Measurements from ENCODE around the gene SPRR4.

SPRR4 gene, protein sequence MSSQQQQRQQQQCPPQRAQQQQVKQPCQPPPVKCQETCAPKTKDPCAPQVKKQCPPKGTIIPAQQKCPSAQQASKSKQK

DNA sequence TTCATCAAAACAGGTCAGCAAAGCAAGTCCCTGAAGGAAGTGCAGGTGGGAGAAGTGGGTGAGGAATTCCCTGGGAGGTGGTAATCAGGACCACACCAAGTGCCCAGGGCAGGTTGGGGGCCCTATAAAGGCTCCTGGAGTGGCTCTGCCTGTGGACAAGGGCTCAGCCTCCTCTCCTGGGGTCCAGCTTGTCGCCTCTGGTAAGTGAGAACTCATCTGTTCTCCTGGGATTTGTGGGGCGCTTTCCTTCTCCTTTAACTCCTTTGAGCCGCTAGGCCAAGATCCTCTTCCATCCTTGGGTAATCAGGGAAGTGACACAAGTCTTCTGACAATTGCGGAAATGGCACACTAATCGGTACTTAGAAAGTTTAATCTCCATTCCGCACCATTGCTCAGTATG is at the start of gene SPRR4:
Gene SPRR4 (plus strand): TSS at position 154 of the 400 bp plus-strand sequence. CDS start 1,243 bp downstream, outside the sequence.
- no peak for FAIRE-seq

DNA sequence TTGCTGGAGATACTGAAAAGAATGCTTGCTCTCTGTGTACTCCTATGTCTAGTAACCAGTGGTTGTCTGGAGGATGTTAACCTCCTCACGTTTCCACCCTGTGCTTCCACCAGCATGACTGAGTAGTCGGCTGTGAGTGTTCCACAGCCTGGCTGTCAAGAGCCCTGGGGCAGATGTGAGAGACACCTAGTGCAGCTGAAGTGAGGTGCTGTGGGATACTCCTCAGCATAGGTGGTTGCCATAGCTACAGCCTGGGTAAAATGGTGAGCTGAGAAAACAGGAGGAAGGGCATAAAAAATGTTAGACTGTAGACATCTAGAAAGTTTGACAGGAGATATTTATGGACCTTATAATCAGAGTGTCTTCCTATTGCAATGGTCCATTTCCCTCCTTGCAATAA is 46.3 kb upstream of the SPRR4 start:
- no peak for DNase-seq (ENCODE audit: low spot score)
- no peak for FAIRE-seq

More for the DNA sequence above, at the start of gene SPRR4:
- DNase-seq (ENCODE audit: low spot score) = no peak

DNA sequence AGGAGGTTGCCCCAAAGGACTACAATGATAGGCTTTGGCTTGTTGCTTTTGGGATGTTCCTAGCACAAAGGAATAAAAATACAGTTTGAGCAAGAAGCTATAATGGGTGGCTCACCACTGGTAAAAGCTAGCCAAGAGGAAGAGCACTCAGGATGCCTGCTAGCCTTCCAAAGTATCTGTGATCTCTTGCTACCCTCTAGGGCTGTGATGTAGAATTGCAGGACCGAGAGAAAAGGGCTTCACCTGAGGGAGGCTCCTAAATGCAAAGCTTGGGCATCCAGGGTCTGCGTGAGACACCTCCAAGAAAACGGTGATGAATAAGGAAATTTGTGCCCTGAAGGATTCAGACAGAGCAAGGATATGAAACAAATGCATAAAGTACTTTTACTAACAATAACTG is 44.4 kb upstream of the SPRR4 start:
- FAIRE-seq (no peak), DNase-seq (ENCODE audit: low spot score) (no peak)

DNA sequence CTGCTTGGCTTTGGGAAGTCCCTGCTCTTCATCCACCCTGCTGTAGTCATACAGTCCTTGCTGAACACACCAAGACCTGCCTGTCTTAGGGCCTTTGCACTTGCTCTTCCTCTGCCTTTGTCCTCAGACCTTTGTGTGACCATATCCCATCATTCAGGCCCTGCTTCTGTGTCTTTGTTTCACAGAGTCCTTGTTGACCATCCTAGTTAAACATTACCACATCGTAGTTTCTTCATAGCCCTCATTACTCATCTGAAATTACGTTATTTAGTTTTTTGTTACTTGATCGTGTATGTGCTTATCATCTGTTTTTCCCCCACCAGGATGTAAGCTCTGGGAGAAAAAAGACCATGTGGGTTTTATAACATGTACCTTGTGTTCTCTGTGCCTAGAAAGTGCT is 41.8 kb upstream of the SPRR4 start:
- DNase-seq (ENCODE audit: low spot score) (no peak), FAIRE-seq (no peak)

DNA sequence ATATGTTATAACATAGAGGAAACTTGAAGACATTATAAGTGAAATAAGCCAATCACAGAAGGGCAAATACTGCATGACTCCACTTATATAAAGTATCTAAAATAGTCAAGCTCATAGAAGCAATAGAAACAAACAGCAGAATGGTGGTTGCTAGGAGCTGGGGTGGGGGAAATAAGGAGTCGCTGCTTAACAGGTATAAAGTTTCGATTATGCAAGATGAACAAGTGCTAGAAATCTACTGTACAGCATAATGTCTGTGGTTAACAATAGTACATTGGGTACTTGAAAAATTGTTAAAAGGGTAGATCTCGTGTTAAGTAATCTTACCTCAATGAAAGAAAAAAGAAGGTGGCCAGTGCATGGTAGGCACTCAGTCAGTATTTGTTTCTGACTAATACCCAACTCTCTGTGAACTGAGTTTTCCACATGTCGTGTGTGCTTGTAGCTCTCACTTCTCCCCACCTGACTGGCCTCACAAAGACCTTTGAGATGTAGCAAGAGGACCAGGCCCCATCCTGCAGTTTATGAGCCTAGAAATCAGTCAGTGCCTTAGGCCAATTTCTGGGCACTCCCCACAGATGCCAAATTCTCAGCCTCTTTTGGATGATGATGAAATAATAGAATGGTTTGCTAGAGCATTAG is 38.2 kb upstream of the SPRR4 start:
- no peak for FAIRE-seq
- DNase-seq (ENCODE audit: low spot score) = no peak

DNA sequence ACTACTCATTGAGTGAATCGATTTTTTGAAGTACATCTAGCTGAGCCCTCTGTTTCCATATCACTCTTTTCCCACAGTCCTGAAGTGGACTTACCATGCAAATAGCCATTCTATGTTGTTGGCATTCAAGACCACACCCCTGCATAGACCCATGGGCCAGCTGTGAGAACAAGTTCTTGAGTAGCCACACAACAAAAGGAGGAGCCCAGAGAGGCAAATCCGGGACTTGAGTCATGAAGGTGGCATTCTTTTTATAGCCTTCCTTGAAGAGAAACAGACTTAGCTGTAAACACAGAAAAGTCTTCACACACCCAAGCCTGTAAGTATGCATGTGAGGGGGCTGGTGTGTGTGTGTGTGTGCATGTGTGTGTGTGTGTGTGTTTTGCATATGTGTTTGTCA is 37.3 kb upstream of the SPRR4 start:
- no peak for DNase-seq (ENCODE audit: low spot score)
- FAIRE-seq = no peak

DNA sequence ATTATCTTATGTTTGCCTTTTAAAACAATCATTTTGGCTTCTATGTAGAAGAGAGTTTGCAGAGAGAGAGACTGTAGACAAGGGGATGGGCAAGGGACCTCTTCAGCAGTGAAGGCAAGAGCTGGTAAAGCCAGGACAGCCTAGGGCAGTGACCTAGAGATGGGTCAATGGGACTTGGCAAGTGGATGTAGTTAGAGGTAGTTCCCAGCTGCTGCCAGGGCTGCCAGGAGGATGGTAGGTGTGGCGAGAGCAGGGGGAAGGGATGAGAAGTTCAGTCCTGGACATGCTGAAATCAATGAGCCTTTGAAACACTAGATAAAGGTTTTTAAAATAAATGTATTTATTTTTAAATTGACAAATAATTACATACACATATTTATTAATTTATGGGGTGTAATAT is 29.8 kb upstream of the SPRR4 start:
- FAIRE-seq = no peak

DNA sequence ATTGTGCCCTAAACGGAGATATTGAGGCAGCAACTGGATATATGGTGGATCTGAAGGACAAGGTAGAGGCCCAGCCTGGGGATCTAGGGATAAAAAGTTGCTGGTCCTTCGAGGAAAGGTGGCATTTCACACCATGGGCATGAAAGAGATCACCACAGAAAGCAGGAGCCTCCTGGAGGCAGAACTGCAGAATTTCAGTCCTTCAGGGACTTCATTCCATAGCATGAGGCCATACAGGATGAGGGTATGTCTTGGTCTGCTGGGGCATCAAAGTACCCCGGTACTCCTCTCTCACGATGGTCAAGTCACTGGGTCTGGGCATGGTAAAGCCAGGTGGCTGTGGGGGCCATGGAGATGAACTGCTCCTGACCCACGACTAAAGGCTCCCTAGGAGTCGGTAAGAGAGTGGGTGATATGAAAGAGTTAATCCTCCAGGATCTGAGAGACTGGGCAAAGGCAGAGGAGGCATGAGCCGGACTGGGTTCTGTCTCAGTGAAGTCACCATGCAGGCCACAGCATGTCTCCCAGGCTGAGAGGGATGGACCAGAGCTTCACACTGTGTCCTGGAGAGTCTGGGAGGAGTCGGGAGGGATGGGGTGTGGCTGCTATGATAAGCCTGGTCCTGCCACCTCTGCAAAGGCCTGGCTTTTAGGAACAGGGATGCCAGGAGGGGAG is 29.3 kb upstream of the SPRR4 start:
- no peak for FAIRE-seq
- no peak for DNase-seq (ENCODE audit: low spot score)

More for the DNA sequence above, 29.8 kb upstream of the SPRR4 start:
- DNase-seq (ENCODE audit: low spot score) = no peak

DNA sequence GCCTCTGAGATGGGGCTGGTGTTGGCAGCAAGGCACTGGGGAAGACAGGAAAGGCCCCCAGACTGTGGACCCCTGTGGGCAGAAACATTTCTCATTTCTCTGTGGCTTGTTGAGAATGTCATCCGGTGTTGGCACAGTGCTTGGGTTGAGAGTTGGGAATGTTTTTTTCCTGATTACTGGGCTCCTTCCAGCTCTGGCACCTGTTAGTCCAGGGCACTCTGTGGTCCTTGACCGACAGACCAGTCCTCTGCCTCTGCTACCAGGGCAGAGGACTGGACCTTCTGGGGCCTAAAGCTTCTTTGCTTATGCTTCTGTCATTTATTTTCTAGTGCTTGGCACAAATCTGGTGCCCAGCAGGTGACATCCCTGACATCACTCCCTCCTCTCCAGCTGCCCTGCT is 28.3 kb upstream of the SPRR4 start:
- DNase-seq (ENCODE audit: low spot score) = no peak
- FAIRE-seq = no peak

DNA sequence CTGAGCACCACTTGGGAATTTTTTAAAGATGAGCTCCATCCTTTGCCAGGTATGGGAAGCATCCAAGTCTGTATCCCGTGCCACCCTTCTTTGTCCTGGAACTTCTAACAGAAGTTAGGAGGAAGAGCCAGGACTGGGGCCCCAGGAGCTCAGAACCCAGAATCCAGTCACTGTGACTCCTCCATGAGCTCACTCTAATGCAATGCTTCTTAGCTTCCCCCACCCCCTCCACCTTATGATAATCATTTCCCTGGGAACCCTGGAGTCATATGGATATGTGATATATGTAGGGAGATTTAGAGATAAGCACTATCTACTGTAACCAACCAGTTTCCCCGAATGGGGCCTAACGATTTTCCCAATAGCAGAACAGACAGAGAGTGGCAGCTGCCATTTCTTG is 24.2 kb upstream of the SPRR4 start:
- DNase-seq (ENCODE audit: low spot score) = no peak
- FAIRE-seq = no peak

DNA sequence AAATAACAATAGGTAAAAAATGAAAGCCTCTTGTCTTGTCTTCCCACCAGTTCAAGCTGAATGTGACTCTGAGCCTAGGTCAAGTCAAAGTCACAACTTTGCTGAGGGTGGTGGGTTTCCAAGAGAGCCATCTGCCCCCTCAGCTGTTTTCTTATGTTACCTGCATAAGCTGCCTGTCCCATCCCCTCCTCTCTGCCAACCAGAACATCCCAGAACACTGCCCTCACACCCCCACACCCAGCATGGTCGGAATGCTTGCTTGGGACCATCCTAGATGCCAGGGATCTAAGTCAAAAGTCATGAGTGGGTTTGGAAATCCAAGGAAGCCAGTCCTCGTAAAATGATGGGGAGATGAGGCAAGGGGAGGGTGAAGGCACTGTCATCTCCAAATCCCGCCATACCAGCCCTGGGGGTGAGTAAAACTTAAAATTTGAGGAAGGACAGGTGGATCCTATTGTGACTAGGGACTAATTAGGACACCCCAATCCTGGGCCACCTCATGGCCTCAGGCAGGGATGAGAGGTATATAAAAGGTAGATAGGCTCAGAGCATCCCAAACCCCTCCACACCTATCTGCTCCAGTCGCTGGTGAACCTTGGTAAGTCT is 23.7 kb upstream of the SPRR4 start, which contains the start of gene SPRR5:
Gene SPRR5 (plus strand): TSS at position 556 of the 606 bp plus-strand sequence. CDS start 1,349 bp downstream, outside the sequence.
- DNase-seq (ENCODE audit: low spot score) (no peak), FAIRE-seq (no peak)

DNA sequence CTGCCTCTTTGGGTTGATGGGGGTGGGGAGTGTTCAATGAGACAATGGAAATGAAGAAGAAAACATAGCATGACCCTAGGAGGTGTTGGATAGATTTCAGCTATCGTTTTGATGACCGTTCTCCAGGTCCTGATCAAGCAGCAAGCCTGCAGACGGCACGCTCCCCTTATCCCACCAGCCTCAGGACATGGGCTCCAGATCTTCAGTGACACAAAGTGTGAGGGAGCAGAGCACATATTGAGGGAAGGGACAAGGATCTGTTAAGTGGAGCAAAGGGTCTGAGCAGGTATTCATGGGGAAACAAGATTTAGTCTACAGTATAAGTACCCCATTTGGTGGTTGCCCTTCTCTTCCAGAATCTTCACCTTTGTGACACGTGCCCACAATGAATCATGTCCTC is 18.7 kb upstream of the SPRR4 start:
- FAIRE-seq (no peak), DNase-seq (ENCODE audit: low spot score) (no peak)

DNA sequence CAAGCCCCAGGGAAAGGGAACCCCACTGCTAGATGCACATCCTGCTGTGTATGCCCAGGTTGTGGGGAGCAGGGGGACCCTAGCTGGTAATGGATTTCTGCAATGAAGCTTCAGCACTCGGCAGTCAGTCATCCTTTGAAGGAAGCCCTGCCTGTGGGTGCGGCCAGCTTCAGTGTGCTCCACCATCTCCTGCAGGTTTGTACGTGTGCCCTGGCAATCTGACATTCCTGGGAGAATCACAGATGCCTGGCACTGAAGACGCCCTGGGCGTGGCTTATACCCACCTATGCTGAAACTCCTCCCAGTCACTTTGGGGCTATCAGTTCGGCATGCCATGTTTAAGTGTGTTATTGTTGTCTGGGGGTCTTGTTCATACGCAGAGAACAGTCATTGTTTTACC is 16.7 kb upstream of the SPRR4 start:
- DNase-seq (ENCODE audit: low spot score) = no peak
- no peak for FAIRE-seq

DNA sequence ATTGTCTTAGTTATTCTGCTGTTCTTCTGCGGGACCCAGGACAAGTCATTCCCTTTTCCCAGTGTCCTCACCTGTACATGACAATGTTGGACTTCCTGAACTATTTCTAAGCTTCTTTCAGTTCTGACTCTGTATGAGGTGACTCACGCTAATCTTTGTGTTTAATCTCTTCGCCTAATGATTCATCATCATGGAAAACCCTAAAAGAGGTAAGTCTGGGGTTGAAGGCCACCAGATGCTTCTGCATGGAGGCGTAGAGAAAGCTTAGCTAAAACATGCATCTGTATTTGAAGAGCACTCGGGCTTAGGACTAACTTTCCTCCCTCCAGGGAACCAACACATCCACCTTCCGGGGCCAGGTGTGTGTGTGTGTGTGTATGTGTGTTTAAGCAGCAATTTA is 16.0 kb upstream of the SPRR4 start:
- no peak for FAIRE-seq
- DNase-seq (ENCODE audit: low spot score) = no peak

DNA sequence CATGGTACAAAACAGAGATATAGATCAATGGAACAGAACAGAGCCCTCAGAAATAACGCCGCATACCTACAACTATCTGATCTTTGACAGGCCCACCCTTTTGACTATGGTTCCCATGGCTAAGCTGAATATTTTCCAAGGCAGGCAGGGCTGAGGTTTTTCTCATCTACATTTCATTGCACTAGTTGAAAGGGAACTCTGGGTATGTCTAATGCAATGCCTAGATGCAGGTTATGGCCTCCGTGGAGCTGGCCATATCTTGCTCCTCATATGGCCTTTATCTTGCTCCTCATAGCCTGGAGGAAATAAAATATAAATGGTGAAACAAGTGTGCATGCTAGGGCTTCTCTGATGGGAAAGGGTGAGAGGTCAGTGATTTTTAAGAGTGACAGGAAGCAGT is 12.9 kb upstream of the SPRR4 start:
- FAIRE-seq = no peak
- DNase-seq (ENCODE audit: low spot score) = no peak

DNA sequence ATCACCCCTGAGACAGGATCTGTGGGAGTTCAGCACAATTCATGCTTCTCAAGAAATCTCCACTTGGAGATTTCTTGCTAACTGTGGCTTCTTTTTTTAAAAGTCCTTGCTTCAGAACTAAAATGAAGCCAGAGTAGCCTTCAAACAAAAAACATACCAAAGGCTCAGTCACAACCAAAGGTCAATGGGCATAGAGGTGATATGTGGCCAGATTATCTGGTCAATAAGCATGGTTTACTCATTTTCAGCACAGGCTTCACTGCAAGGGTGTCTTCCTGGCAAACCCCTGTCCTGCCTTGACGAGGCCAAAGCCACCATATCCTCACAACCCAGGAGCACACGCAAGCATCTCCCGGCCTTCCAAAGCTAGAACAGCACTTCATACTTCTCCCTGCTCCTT is 11.2 kb upstream of the SPRR4 start:
- FAIRE-seq (no peak), DNase-seq (ENCODE audit: low spot score) (no peak)

DNA sequence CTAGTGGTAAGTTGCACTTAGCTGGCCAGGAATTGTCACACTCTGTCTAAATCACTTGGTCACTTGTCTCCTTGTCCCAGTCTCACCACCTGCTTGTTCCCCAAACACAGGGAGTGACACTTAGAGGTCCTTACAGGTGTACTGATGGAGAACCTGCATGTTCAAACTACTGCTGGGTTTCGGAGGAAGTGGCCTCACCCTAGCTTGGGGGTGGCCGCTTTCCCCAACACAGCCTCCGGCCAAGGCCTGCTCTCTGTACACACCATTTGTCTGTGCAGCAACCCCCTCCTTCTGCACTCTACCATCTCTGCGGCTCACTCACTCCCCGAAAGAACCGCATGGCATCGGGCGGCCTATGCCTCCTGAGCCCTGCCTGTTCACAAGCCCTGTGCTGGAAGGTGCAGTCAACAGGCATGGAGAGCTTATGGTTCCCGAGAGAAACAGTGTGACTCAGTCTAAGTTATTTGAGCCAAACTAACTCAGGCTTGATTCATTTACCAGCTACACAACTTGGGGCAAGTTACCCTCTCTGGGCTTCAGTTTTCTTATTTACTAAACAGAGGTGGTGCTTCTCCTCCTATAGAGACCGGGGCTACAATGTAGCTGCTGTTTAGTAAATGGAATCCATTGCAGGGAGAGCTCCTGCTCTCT is 10.5 kb upstream of the SPRR4 start:
- no peak for FAIRE-seq

DNA sequence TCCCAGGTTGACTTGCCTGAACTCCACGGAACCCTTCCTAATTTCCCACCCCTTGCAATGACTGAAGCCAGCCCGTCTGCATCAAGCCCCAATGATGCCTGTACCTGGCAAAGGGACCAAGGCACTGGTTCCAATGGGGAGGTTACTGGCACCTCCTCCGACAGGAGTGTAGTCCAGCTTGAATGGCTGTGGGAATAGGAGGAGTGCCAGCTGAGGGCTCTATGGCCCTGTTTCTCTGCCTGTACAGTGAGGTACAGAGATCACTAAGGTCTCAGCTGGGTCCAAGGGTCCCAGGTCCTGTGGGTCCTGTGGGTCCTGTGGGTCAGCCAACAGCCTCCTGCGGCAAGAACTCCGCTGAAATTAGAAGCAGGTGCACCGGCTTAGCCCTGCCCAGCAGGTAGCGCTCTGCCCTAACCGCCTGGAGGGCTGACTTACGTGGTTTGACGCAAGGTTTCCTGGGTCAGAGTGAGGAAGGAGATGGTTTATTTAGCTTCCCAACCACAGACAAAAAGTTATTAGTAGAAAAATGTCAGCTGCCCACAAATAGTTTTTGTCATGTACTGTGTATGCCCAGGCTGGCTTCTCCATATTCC is 9.9 kb upstream of the SPRR4 start:
- FAIRE-seq (no peak), DNase-seq (ENCODE audit: low spot score) (no peak)

More for the DNA sequence above, 10.5 kb upstream of the SPRR4 start:
- no peak for DNase-seq (ENCODE audit: low spot score)

DNA sequence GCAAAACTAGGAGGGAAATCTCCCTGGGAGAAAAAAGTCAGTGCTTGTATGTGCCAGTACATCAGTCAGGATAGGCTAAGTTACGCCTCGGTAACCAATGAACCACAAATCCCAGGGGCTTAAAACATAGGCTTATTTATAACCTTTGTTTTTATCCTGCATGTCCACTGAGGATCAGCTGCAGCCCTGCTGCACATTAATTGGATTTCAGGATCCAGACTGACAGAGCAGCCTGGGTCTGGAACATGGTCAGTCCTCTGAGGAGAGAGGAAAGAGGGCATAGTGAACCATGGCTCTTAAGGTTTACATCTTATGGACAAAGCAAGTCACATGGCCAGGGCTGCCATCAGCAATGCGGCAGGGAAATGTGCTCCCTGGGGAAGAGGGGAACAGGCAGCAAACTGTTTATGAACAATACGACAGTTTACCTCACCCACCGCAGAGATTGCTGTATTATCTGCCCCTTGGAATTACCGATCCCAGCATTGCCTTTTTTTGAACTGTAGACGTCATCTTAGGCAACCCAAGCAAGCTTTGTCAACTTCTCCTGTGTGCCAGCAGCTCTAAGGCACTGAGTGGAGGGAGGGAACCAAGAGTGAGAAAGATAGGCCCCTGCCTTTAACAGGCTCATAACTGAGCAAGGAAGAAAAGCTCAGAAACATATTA is 9.1 kb upstream of the SPRR4 start:
- DNase-seq (ENCODE audit: low spot score) (no peak), FAIRE-seq (no peak)

DNA sequence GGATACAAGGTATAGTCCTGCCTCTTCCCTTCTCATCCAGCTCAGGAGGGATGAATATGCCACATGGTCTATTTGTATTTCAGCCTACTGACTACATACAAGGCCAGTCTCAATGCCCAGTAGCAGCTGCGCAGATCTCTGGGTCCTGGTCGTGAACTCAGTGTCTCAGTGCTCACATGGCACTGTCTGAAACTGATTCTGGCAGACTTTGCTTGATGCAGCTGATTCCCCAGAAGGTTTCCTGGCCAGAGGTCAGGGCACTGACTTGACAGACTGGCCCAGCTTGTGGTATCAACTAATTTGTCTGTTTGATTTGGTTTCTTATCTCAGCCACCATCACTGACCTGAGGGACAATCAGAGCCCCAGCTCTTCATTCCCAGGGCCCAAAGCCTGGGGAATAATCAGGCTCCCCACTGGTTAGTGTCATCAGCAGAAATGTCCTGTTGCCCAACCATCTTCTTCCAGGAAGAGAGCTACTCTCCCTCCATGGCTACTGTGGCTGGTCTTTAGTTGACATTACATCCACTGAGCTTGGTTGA is 7.5 kb upstream of the SPRR4 start:
- FAIRE-seq = no peak
- no peak for DNase-seq (ENCODE audit: low spot score)

DNA sequence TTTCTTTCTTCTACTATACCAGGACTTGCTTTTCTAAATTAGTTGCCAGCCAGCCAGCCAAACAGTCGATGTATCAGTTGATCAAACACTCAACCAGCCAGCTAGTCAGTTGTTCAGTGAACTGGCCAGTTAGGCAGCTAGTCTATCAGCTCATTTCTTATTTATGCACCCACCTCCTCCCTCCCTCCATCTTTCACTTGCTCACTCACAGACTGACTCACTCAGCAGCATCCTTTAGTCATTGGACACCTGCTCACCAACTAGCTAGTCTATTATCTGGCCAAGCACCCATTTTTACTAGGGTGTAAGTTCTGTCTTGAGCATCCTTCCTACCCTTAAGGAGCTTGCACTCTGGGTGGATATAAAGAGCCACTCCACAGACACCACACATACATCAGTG is 5.9 kb upstream of the SPRR4 start:
- DNase-seq (ENCODE audit: low spot score) (no peak), FAIRE-seq (no peak)

Data from RCC 7860 (cell line).